NB4 (cell line): ENCODE data around the gene ARHGAP35.
A peak's percentile ranks its signal among the peaks of the same experiment; 100 is the strongest.
"Not testable (repeated sequence)": the region's sequence is repeated elsewhere in the genome, so short reads cannot be mapped to it uniquely, and the experiment has no call there.

Experiments
- DNase-seq: peaks from one replicate; pipeline ENCODE4 v3.0.0; 2010; ENCODE audit warnings: low read depth
- H3K4me3 ChIP-seq: one replicate; pipeline ENCODE4 v1.5.1; 2011; ENCODE audit warnings: mild to moderate bottlenecking, low read depth, low read length, moderate library complexity
- MYC ChIP-seq: IDR thresholded peaks from 2 replicates; pipeline ENCODE4 v1.6.1; 2011; ENCODE audit warnings: low read depth, low read length
- POLR2A ChIP-seq: IDR thresholded peaks from 2 replicates; pipeline ENCODE4 v1.6.1; 2011; ENCODE audit warnings: mild to moderate bottlenecking; ENCODE audit not compliant: insufficient read length; ENCODE audit errors: extremely low read depth
- TF ChIP-seq, protein P1 (sequence below): IDR thresholded peaks from 2 replicates; pipeline ENCODE4 v1.6.1; 2011; ENCODE audit warnings: low read depth, low read length
- TF ChIP-seq, protein P2 (sequence below): IDR thresholded peaks from one replicate; pipeline ENCODE4 v1.5.1; 2012; ENCODE audit warnings: low read depth, low read length

The ARHGAP35 gene

DNA sequence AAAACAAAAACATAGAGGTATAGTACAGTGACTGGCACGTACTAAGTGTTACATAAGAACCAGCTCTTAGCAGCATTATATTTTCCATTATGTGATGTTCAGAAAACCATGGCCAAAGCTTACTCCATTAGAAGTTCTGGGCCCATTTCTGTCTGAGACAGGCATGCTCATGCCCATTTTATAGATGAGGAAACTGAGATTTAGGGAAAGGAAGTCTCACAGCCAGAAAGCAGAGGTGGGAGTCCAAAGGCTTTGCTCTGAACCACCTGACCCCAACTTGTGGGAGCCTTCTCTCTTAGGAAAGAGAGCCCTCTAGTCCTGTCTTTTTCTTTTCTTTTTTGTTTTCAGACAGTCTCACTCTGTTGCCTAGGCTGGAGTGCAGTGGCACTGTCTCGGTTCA lies 12.4 kb upstream of the ARHGAP35 start:
- TF ChIP-seq, protein P1, sequence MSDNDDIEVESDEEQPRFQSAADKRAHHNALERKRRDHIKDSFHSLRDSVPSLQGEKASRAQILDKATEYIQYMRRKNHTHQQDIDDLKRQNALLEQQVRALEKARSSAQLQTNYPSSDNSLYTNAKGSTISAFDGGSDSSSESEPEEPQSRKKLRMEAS = no peak
- TF ChIP-seq, protein P2, sequence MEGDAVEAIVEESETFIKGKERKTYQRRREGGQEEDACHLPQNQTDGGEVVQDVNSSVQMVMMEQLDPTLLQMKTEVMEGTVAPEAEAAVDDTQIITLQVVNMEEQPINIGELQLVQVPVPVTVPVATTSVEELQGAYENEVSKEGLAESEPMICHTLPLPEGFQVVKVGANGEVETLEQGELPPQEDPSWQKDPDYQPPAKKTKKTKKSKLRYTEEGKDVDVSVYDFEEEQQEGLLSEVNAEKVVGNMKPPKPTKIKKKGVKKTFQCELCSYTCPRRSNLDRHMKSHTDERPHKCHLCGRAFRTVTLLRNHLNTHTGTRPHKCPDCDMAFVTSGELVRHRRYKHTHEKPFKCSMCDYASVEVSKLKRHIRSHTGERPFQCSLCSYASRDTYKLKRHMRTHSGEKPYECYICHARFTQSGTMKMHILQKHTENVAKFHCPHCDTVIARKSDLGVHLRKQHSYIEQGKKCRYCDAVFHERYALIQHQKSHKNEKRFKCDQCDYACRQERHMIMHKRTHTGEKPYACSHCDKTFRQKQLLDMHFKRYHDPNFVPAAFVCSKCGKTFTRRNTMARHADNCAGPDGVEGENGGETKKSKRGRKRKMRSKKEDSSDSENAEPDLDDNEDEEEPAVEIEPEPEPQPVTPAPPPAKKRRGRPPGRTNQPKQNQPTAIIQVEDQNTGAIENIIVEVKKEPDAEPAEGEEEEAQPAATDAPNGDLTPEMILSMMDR = no peak
- TF ChIP-seq MYC (no peak), POLR2A (no peak)

DNA sequence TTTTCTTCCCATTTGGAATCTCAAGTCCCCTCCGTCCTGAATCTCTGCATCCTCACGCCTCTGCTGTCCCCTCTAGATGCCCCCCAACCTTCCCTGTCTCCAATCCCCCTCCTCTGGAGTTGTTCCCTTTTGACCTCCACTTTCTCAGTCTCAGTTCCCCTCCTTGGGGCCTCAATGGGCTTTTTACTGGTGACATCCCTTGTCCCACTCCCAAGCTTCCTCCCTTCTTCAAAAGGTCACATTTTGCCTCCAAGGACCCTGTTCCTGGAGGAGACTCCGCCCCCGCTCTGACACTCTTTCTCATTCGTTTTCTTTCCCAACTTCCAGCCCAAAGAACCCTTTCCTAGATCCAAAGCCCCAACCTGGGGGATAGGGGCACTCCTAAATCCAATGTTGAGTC lies 11.2 kb upstream of the ARHGAP35 start:
- peak overlapping the region; percentile 90 for H3K4me3 ChIP-seq
- DNase-seq = no peak
- TF ChIP-seq POLR2A = no peak
- TF ChIP-seq, protein P1 = no peak
- no peak for TF ChIP-seq MYC

More for the DNA sequence above, 12.4 kb upstream of the ARHGAP35 start:
- DNase-seq = no peak
- H3K4me3 ChIP-seq = no peak overlapping the region

DNA sequence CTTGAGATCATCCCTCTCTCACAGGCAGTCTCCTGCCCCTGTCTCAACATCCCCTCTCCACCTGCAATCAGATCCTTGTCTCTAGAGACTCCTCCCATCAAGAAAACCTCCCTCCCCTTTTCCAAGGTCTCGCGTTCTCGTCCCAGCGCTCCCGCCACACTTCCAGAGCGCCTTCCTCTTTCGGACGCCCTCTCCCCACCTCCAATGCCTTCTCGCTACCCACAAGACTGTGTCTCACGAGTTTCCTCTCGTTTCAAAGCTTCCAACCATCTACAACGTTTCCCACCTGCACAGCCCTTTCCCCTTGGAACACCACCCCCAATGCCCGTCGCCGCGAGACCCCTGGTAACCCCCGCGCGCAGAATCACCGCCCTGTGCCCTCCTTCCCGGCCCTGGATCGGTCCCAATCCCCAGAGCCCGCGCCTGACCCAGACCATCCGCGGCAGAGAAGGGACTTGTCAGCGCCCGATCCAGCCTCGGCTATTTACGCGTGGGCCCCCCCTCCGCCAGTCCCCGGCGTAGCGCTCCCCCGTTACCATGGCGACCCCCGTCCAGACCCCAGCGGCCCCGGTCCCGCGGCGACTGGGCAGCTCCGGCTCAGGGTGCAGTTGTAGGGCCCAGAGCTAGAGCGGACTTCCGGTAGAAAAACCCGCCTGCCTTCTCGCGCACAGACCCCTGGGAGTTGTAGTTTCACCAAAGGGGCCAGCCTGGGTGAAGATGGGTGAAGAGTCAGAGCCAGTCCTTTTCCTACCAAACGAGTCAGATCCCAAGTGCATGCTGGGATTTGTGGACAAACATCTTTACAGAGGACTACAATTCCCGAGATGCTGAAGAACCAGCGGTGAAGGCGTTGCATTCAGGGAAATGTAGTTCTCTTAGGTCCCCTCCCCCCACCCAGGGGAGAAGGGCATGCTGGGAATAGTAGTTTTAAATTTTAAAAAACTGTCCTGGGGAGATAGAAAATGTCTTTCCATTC lies 10.3 kb upstream of the ARHGAP35 start, which contains the start of gene AP2S1:
Gene AP2S1, minus strand, starts transcription at position 619 of the 976 bp plus-strand sequence. Its CDS starts 80 bp downstream, at position 539.
- peak; percentile 100 for DNase-seq
- TF ChIP-seq, protein P1 = peak; percentile 83
- TF ChIP-seq MYC = peak; percentile 98
- peak; percentile 93 for TF ChIP-seq POLR2A
- TF ChIP-seq, protein P2 = no peak
- peak within 1 kb of the TSS; percentile 90 for H3K4me3 ChIP-seq

DNA sequence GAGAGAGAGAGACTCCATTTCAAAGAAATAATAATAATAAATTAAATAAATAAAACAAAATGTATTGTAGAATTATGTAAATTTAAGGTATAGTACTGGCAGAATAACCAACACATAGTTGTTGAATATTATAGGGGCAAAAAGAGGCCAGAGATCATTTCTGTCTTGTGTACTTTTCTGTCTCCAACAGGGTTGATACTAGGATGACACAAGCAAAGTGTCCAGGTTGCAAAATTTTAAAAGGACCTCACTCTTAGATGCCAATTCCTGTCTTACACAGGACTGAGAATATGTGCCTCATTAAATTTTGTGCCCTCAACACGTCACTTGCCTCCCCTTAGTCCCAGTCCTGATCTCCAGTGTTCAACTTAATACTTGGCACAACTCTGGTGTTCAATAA lies 8.0 kb upstream of the ARHGAP35 start:
- TF ChIP-seq POLR2A = no peak
- TF ChIP-seq MYC = no peak
- TF ChIP-seq, protein P2 = no peak
- TF ChIP-seq, protein P1 = no peak
- no peak for DNase-seq
- H3K4me3 ChIP-seq = no peak overlapping the region

GRCh38 chr19:46854698-46855097 lies 6.1 kb upstream of the ARHGAP35 start:
- DNase-seq, H3K4me3 ChIP-seq: not testable (repeated sequence)

GRCh38 chr19:46856062-46857022 lies 4.5 kb upstream of the ARHGAP35 start:
- DNase-seq = peak; percentile 100
- peak overlapping the region; percentile 68 for H3K4me3 ChIP-seq
- TF ChIP-seq, protein P2 = peak; percentile 99
- TF ChIP-seq MYC (no peak), POLR2A (no peak)
- TF ChIP-seq, protein P1 = no peak
